ENCODE results near the gene LRRC71. TPM values are rescaled to one million over a fixed set of nuclear protein-coding genes. Genes with fewer than 3 reads are reported as not detected.

The LRRC71 gene
- total RNA-seq, 3 donors from 2014 or later = not detected

GRCh38 chr1:156905176-156905575 lies 15.3 kb upstream of the LRRC71 start:
- H3K9me3 ChIP-seq = no peaks in the 10 kb centered on the region
- DNase-seq (peak in 2 of 3 donors; percentile 15 to 33), ATAC-seq (no peak)
- intact Hi-C loops (cut with DNase I, micrococcal nuclease) = no loop called here
- H3K4me1 ChIP-seq (ENCODE audit: low read depth) = peaks cover 12% of the 10 kb centered on the region
- no peaks in the 10 kb centered on the region for H3K36me3 ChIP-seq (ENCODE audit: low read depth)
- no peak overlapping the region for H3K4me3 ChIP-seq
- TF ChIP-seq CTCF (IDR thresholded peaks at IDR 0.05) = no peak

- TF ChIP-seq CTCF (IDR thresholded peaks at IDR 0.05) = no peak
- intact Hi-C loops (cut with DNase I, micrococcal nuclease) = no loop called here
- DNase-seq (peak in 1 of 3 donors; percentile 3), ATAC-seq (no peak)
- no peaks in the 10 kb centered on the region for H3K36me3 ChIP-seq (ENCODE audit: low read depth)
- peaks cover 12% of the 10 kb centered on the region for H3K4me1 ChIP-seq (ENCODE audit: low read depth)
- H3K4me3 ChIP-seq = no peak overlapping the region
- H3K9me3 ChIP-seq = no peaks in the 10 kb centered on the region
Measured at GRCh38 chr1:156905651-156906050, 14.8 kb upstream of the LRRC71 start.

- ATAC-seq (no peak), DNase-seq (peak in 2 of 3 donors; percentile 21 to 40)
- peaks cover 12% of the 10 kb centered on the region for H3K4me1 ChIP-seq (ENCODE audit: low read depth)
- intact Hi-C loops (cut with DNase I, micrococcal nuclease) = no loop called here
- no peaks in the 10 kb centered on the region for H3K9me3 ChIP-seq
- TF ChIP-seq CTCF (IDR thresholded peaks at IDR 0.05) = no peak
- no peak overlapping the region for H3K4me3 ChIP-seq
- no peaks in the 10 kb centered on the region for H3K36me3 ChIP-seq (ENCODE audit: low read depth)
Measured at GRCh38 chr1:156906206-156906906, 14.1 kb upstream of the LRRC71 start.

GRCh38 chr1:156908541-156908940 lies 11.9 kb upstream of the LRRC71 start:
- peak; percentile 15 for ATAC-seq
- no peak overlapping the region for H3K4me3 ChIP-seq
- H3K36me3 ChIP-seq (ENCODE audit: low read depth) = no peaks in the 10 kb centered on the region
- H3K9me3 ChIP-seq = no peaks in the 10 kb centered on the region
- DNase-seq = peak in 2 of 3 donors; percentile 28 to 49
- peaks cover 12% of the 10 kb centered on the region for H3K4me1 ChIP-seq (ENCODE audit: low read depth)
- intact Hi-C loops (cut with DNase I, micrococcal nuclease) = no loop called here
- no peak for TF ChIP-seq CTCF (IDR thresholded peaks at IDR 0.05)

- Histone ChIP-seq H3K9me3 (no peaks in the 10 kb centered on the region), H3K4me3 (no peak overlapping the region), H3K4me1 (ENCODE audit: low read depth) (peaks cover 12% of the 10 kb centered on the region), H3K36me3 (ENCODE audit: low read depth) (no peaks in the 10 kb centered on the region)
- no peak for DNase-seq
- TF ChIP-seq CTCF (IDR thresholded peaks at IDR 0.05) = no peak
- intact Hi-C loops (cut with DNase I, micrococcal nuclease) = no loop called here
- ATAC-seq = no peak
Measured at GRCh38 chr1:156908955-156909354, 11.5 kb upstream of the LRRC71 start.
